ENCODE data around the gene C6orf132.

C6orf132 gene

GRCh38 chr6:42099340-42100028 lies 42.9 kb downstream of the C6orf132 start:
- DNase-seq = no peak
- Mint-ChIP-seq H3K27me3 (peaks cover 25% of the 10 kb centered on the region), H3K9me3 (no peaks in the 10 kb centered on the region)

GRCh38 chr6:42095776-42096541 lies 46.5 kb downstream of the C6orf132 start:
- Mint-ChIP-seq H3K4me1 (peaks cover 10% of the 10 kb centered on the region), H3K9me3 (no peaks in the 10 kb centered on the region), H3K36me3 (no peaks in the 10 kb centered on the region), H3K4me3 (no peak overlapping the region), H3K27ac (no peak overlapping the region), H3K27me3 (peaks cover 12% of the 10 kb centered on the region)
- CTCF ChIA-PET = interaction anchor here (1.2 to 1.5 kb wide), 4 partner anchors 8 to 50 kb away, joined by 3 to 8 read pairs (median 4); no protein-coding TSS in a partner anchor
- no peak for DNase-seq

More at GRCh38 chr6:42099340-42100028, 42.9 kb downstream of the C6orf132 start:
- CTCF ChIA-PET = interaction anchor here (0.6 kb wide), 1 partner anchor 29 kb away, joined by 3 read pairs; no protein-coding TSS in a partner anchor
- H3K36me3 Mint-ChIP-seq = no peaks in the 10 kb centered on the region
- H3K4me3 Mint-ChIP-seq = no peak overlapping the region
- peaks cover 21% of the 10 kb centered on the region for H3K4me1 Mint-ChIP-seq
- no peak overlapping the region for H3K27ac Mint-ChIP-seq

- H3K36me3 Mint-ChIP-seq = no peaks in the 10 kb centered on the region
Observed at GRCh38 chr6:42095094-42095493, 47.3 kb downstream of the C6orf132 start.

GRCh38 chr6:42093582-42094329 lies 48.7 kb downstream of the C6orf132 start:
- CTCF ChIA-PET = interaction anchor here (2.9 kb wide), 1 partner anchor 10 kb away, joined by 18 read pairs; no protein-coding TSS in a partner anchor
- Mint-ChIP-seq H3K4me1 (no peaks in the 10 kb centered on the region), H3K36me3 (no peaks in the 10 kb centered on the region), H3K27ac (no peak overlapping the region), H3K4me3 (no peak overlapping the region), H3K27me3 (peaks cover 9% of the 10 kb centered on the region), H3K9me3 (no peaks in the 10 kb centered on the region)
- DNase-seq = no peak

More at GRCh38 chr6:42095094-42095493, 47.3 kb downstream of the C6orf132 start:
- CTCF ChIA-PET = interaction anchor here (1.5 kb wide), 2 partner anchors 9 to 10 kb away, joined by 3 to 8 read pairs; no protein-coding TSS in a partner anchor
- H3K9me3 Mint-ChIP-seq = no peaks in the 10 kb centered on the region
- DNase-seq = no peak
- peaks cover 7% of the 10 kb centered on the region for H3K4me1 Mint-ChIP-seq
- H3K4me3 Mint-ChIP-seq = no peak overlapping the region
- no peak overlapping the region for H3K27ac Mint-ChIP-seq
- peaks cover 12% of the 10 kb centered on the region for H3K27me3 Mint-ChIP-seq

GRCh38 chr6:42091718-42092023 lies 50.7 kb downstream of the C6orf132 start:
- Mint-ChIP-seq H3K9me3 (no peaks in the 10 kb centered on the region), H3K36me3 (no peaks in the 10 kb centered on the region), H3K27me3 (peaks cover 3% of the 10 kb centered on the region), H3K27ac (no peak overlapping the region), H3K4me3 (no peak overlapping the region), H3K4me1 (no peaks in the 10 kb centered on the region)
- no peak for DNase-seq
- CTCF ChIA-PET = interaction anchor here (2.9 kb wide), 1 partner anchor 12 kb away, joined by 18 read pairs; no protein-coding TSS in a partner anchor

- Mint-ChIP-seq H3K4me1 (no peaks in the 10 kb centered on the region), H3K36me3 (no peaks in the 10 kb centered on the region), H3K9me3 (no peaks in the 10 kb centered on the region), H3K4me3 (no peak overlapping the region), H3K27me3 (peaks cover 3% of the 10 kb centered on the region), H3K27ac (no peak overlapping the region)
- CTCF ChIA-PET = interaction anchor here (0.5 to 1.5 kb wide), 2 partner anchors 13 to 521 kb away, joined by 4 to 5 read pairs; no protein-coding TSS in a partner anchor
- DNase-seq = no peak
Observed at GRCh38 chr6:42090819-42091717, 51.4 kb downstream of the C6orf132 start.

- Mint-ChIP-seq H3K27ac (no peak overlapping the region), H3K27me3 (peaks cover 3% of the 10 kb centered on the region), H3K4me3 (no peak overlapping the region), H3K4me1 (no peaks in the 10 kb centered on the region), H3K36me3 (peaks cover 4% of the 10 kb centered on the region), H3K9me3 (no peaks in the 10 kb centered on the region)
- no peak for DNase-seq
- CTCF ChIA-PET = interaction anchor here (0.8 to 1.1 kb wide), 2 partner anchors 16 to 17 kb away, joined by 3 read pairs; no protein-coding TSS in a partner anchor
Observed at GRCh38 chr6:42088101-42088591, 54.3 kb downstream of the C6orf132 start.

GRCh38 chr6:42086046-42087035 lies 56.1 kb downstream of the C6orf132 start:
- peaks cover 8% of the 10 kb centered on the region for H3K36me3 Mint-ChIP-seq

GRCh38 chr6:42084889-42085288 lies 57.5 kb downstream of the C6orf132 start:
- Mint-ChIP-seq H3K4me3 (no peak overlapping the region), H3K27me3 (no peaks in the 10 kb centered on the region), H3K27ac (no peak overlapping the region), H3K9me3 (no peaks in the 10 kb centered on the region), H3K4me1 (no peaks in the 10 kb centered on the region), H3K36me3 (peaks cover 12% of the 10 kb centered on the region)
- DNase-seq = no peak
- CTCF ChIA-PET = interaction anchor here (1.0 to 3.4 kb wide), 3 partner anchors 11 to 577 kb away, joined by 3 to 14 read pairs (median 3); no protein-coding TSS in a partner anchor

More at GRCh38 chr6:42086046-42087035, 56.1 kb downstream of the C6orf132 start:
- Mint-ChIP-seq H3K4me1 (no peaks in the 10 kb centered on the region), H3K27ac (no peak overlapping the region), H3K9me3 (no peaks in the 10 kb centered on the region), H3K27me3 (no peaks in the 10 kb centered on the region), H3K4me3 (no peak overlapping the region)
- CTCF ChIA-PET = interaction anchor here (1.9 to 3.4 kb wide), 2 partner anchors 18 to 461 kb away, joined by 4 to 14 read pairs; no protein-coding TSS in a partner anchor
- no peak for DNase-seq

GRCh38 chr6:42083530-42083929 lies 58.9 kb downstream of the C6orf132 start:
- Mint-ChIP-seq H3K4me1 (no peaks in the 10 kb centered on the region), H3K9me3 (no peaks in the 10 kb centered on the region), H3K27me3 (no peaks in the 10 kb centered on the region), H3K36me3 (peaks cover 20% of the 10 kb centered on the region), H3K4me3 (no peak overlapping the region), H3K27ac (peak overlapping the region; percentile 59)
- CTCF ChIA-PET = interaction anchor here (1.1 to 1.4 kb wide), 3 partner anchors 83 to 301 kb away, joined by 3 read pairs; no protein-coding TSS in a partner anchor
- no peak for DNase-seq

- Mint-ChIP-seq H3K4me1 (no peaks in the 10 kb centered on the region), H3K27me3 (no peaks in the 10 kb centered on the region), H3K4me3 (no peak overlapping the region), H3K36me3 (peaks cover 44% of the 10 kb centered on the region), H3K9me3 (no peaks in the 10 kb centered on the region), H3K27ac (no peak overlapping the region)
- no peak for DNase-seq
- CTCF ChIA-PET = no interaction called here
Observed at GRCh38 chr6:42079941-42080464, 62.4 kb downstream of the C6orf132 start.

- H3K9me3 Mint-ChIP-seq = no peaks in the 10 kb centered on the region
- DNase-seq = no peak
- peaks cover 51% of the 10 kb centered on the region for H3K36me3 Mint-ChIP-seq
- CTCF ChIA-PET = interaction anchor here (1.0 kb wide), 1 partner anchor 25 kb away, joined by 3 read pairs; no protein-coding TSS in a partner anchor
- no peaks in the 10 kb centered on the region for H3K4me1 Mint-ChIP-seq
- peak overlapping the region; percentile 64 for H3K27ac Mint-ChIP-seq
- H3K4me3 Mint-ChIP-seq = no peak overlapping the region
- no peaks in the 10 kb centered on the region for H3K27me3 Mint-ChIP-seq
Observed at GRCh38 chr6:42078386-42078785, 64.0 kb downstream of the C6orf132 start.
